Gastroesophageal sphincter (tissue), 4 donors: Measurements from ENCODE around the gene AGRN. TPM values are rescaled to one million over a fixed set of nuclear protein-coding genes. Genes with fewer than 3 reads are reported as not detected.

Source experiments
- ATAC-seq: fragments of 150-250 bp; one replicate; pipeline ENCODE4 v1.9.1; 2016; ENCODE audit warnings: mild to moderate bottlenecking, moderate library complexity
- H3K27ac ChIP-seq, 4 donors: fragments of 200-600 bp; sonication (generic) in 3 of 4; 1 replicate in 3 of 4; 2 replicates in 1 of 4; pipeline ENCODE4 v1.5.1; 2016 to 2019
- H3K27me3 ChIP-seq: fragments of 200-600 bp; sonication (generic); one replicate; pipeline ENCODE4 v1.5.1; 2019
- H3K36me3 ChIP-seq, 2 donors: fragments of 200-600 bp; sonication (generic); one replicate each; pipeline ENCODE4 v1.5.1; 2019; ENCODE audit warnings: control low read depth in 1 of 2
- H3K4me1 ChIP-seq, 3 donors: fragments of 200-600 bp; sonication (generic); 1 replicate in 2 of 3; 2 replicates in 1 of 3; pipeline ENCODE4 v1.5.1; 2016 to 2019; ENCODE audit warnings: control low read depth in 2 of 3
- H3K4me3 ChIP-seq, 2 donors: fragments of 200-600 bp; sonication (generic); one replicate each; pipeline ENCODE4 v1.5.1; 2019; ENCODE audit warnings: mild to moderate bottlenecking in 1 of 2, moderate library complexity in 1 of 2
- H3K9me3 ChIP-seq, 3 donors: fragments of 200-600 bp; sonication (generic); one replicate each; pipeline ENCODE4 v1.5.1; 2017 to 2019; ENCODE audit warnings: control low read depth in 2 of 3
- EP300 ChIP-seq: sonication (generic); formaldehyde crosslinking; IDR thresholded peaks from one replicate; pipeline ENCODE4 v1.6.1; 2017; ENCODE audit warnings: antibody characterized with exemption, mild to moderate bottlenecking
- POLR2A ChIP-seq, 2 donors: fragments of 450-650 bp; IDR thresholded peaks; one replicate each; pipeline ENCODE4 v1.6.1; 2017; ENCODE audit warnings: antibody characterized with exemption in 2 of 2, mild to moderate bottlenecking in 2 of 2, moderate library complexity in 1 of 2
- POLR2AphosphoS5 ChIP-seq: sonication (generic); formaldehyde crosslinking; IDR thresholded peaks from one replicate; pipeline ENCODE4 v1.6.1; 2017; ENCODE audit warnings: antibody characterized with exemption
- WGBS, 2 donors: methylation state at CpG; one replicate each; pipeline ENCODE4 v1.1.5; 2018; ENCODE audit warnings: low coverage in 1 of 2; 5-methylcytosine and 5-hydroxymethylcytosine counted together
- total RNA-seq, 4 donors: library from RNA; depleted of rRNA; stranded (reverse); fragments of >200 nt; gene quantifications; one replicate each; pipeline ENCODE4 v1.1.0, GENCODE V29; 2016
- TF ChIP-seq, protein P1 (sequence below), 4 experiments: fragments of 200-600 bp in 2 of 4; fragments of 450-650 bp in 2 of 4; sonication (generic) in 1 of 4; IDR thresholded peaks; one replicate each; pipeline ENCODE4 v1.5.1; 2017 to 2019; ENCODE audit warnings: antibody characterized with exemption in 4 of 4, mild to moderate bottlenecking in 2 of 4, moderate library complexity in 2 of 4

AGRN gene
- total RNA-seq, 4 donors from 2014 or later, result 18.0 to 33.6 (median 23.5) TPM

DNA sequence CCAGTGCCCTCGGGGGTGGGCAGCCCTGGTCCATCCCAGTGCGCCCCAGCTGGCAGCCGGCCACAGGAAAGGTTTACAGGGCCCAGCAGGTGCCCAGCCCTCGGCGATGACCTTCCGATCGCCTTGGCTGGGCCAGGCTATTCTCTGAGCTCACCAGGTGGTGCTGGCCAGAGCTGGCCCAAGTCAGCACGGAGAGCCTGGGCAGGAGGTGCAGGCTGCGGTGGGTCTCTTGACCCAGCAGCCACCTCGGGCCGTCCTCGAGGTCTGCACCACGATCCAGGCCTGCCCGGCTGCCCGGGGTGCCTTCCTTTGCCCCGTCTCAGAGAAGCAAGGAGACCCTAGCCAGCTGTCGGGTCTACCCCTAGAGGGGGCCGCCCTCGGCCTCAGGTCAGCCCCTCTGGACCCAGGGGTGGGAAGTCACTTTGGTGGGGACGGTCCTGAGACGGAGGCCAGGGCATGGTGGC is 38.4 kb upstream of the AGRN start:
- H3K27me3 ChIP-seq, result peaks cover 69% of the 10 kb centered on the region
- H3K9me3 ChIP-seq, result no peaks in the 10 kb centered on the region
- no peak for TF ChIP-seq POLR2AphosphoS5
- no peak for TF ChIP-seq POLR2A (IDR thresholded peaks at IDR 0.05)
- no peak for TF ChIP-seq EP300
- TF ChIP-seq, protein P1, sequence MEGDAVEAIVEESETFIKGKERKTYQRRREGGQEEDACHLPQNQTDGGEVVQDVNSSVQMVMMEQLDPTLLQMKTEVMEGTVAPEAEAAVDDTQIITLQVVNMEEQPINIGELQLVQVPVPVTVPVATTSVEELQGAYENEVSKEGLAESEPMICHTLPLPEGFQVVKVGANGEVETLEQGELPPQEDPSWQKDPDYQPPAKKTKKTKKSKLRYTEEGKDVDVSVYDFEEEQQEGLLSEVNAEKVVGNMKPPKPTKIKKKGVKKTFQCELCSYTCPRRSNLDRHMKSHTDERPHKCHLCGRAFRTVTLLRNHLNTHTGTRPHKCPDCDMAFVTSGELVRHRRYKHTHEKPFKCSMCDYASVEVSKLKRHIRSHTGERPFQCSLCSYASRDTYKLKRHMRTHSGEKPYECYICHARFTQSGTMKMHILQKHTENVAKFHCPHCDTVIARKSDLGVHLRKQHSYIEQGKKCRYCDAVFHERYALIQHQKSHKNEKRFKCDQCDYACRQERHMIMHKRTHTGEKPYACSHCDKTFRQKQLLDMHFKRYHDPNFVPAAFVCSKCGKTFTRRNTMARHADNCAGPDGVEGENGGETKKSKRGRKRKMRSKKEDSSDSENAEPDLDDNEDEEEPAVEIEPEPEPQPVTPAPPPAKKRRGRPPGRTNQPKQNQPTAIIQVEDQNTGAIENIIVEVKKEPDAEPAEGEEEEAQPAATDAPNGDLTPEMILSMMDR (IDR thresholded peaks at IDR 0.05), result no peak
- no peaks in the 10 kb centered on the region for H3K36me3 ChIP-seq
- peaks cover 0 to 8% (median 3%) of the 10 kb centered on the region in 3 donors for H3K4me1 ChIP-seq
- ATAC-seq, result no peak
- H3K27ac ChIP-seq, result no peak overlapping the region
- WGBS, 2 donors, result no CpG with 5 or more reads among the region's 21 CpGs
- no peak overlapping the region for H3K4me3 ChIP-seq

DNA sequence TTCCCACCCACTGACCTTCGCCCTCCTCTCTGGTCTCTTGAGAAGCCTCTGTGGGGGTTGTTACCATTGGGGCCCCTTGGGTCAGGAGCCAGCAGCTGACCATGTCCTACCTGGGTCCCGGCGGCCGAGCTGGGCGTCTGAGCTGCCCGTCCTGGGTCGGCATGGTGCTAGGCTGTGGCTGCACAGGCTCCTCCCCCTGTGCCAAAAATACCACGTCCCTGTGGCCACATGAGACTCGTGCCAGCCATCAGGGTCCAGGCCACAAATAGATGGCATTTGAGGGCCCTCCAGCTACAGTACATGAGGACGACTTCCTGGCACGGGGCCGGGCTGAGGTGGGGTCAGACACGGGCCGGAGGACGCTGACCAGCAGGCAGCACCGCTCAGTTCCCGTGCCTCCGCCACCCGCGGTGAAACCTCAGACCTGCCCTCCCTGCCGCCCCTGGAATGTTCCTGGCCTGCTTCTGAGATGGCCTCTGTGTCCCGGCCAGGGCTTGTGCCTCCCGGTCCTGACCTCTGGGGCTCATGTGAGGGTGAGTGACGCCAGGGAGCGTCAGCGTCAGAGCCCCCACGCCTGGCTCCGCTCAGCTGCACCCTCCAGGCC is 37.9 kb upstream of the AGRN start, which contains the start of gene PERM1:
Gene PERM1, minus strand, starts transcription at position 139 of the 604 bp plus-strand sequence. CDS start 1,064 bp downstream, outside the sequence.
- Histone ChIP-seq H3K4me1 (peaks cover 0 to 8% (median 3%) of the 10 kb centered on the region in 3 donors), H3K36me3 (no peaks in the 10 kb centered on the region), H3K27me3 (peaks cover 69% of the 10 kb centered on the region), H3K27ac (no peak within 1 kb of the TSS), H3K9me3 (no peaks in the 10 kb centered on the region), H3K4me3 (no peak within 1 kb of the TSS)
- TF ChIP-seq POLR2A (IDR thresholded peaks at IDR 0.05) (no peak), EP300 (no peak), POLR2AphosphoS5 (no peak)
- TF ChIP-seq, protein P1 (IDR thresholded peaks at IDR 0.05), result no peak
- WGBS, 2 donors, result 90% methylated on average over 2 of the region's 28 CpGs; no CpG with 5 or more reads in 1 of the 2 donors
- ATAC-seq, result no peak

DNA sequence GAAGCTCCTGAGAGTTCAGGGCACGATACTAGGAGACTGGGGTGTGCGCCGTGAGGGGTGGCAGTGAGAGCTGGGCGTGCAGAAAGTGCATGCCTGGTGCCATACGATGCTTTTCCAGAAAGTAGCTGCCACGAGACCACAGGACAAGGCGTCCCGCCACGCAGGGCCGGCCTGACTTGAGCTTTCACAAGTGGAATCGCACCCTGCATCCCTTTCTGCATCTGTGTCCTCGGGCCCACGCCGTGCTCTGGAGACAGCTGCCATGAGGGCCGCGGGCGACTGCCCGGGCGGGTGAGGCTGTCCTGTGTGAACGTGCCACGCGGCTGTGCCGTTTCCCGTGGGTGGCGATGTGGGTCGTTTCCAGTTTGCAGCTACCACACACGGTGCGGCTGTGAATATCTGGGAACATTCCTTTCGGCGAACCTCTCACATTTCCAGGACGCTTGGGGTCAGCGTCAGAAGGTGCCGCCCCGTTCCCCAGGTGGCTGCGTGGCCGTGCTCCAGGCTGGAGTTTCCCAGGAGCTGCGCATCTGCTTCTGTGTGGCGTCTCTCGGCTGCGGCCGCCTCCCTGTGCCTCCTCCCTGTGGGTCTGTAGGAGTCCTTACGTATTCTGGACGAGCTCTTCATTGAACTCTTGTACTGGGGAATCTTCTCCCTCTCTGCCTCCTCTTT is 37.0 kb upstream of the AGRN start:
- peaks cover 0 to 8% (median 3%) of the 10 kb centered on the region in 3 donors for H3K4me1 ChIP-seq
- TF ChIP-seq, protein P1 (IDR thresholded peaks at IDR 0.05), result no peak
- no peak for TF ChIP-seq EP300
- no peak for TF ChIP-seq POLR2AphosphoS5
- TF ChIP-seq POLR2A (IDR thresholded peaks at IDR 0.05), result no peak
- no peak overlapping the region for H3K27ac ChIP-seq
- H3K36me3 ChIP-seq, result no peaks in the 10 kb centered on the region
- ATAC-seq, result no peak
- peaks cover 69% of the 10 kb centered on the region for H3K27me3 ChIP-seq
- no peak overlapping the region for H3K4me3 ChIP-seq
- H3K9me3 ChIP-seq, result no peaks in the 10 kb centered on the region
- WGBS, 2 donors, result 74 to 89% methylated on average over 7 to 9 of the region's 43 CpGs

DNA sequence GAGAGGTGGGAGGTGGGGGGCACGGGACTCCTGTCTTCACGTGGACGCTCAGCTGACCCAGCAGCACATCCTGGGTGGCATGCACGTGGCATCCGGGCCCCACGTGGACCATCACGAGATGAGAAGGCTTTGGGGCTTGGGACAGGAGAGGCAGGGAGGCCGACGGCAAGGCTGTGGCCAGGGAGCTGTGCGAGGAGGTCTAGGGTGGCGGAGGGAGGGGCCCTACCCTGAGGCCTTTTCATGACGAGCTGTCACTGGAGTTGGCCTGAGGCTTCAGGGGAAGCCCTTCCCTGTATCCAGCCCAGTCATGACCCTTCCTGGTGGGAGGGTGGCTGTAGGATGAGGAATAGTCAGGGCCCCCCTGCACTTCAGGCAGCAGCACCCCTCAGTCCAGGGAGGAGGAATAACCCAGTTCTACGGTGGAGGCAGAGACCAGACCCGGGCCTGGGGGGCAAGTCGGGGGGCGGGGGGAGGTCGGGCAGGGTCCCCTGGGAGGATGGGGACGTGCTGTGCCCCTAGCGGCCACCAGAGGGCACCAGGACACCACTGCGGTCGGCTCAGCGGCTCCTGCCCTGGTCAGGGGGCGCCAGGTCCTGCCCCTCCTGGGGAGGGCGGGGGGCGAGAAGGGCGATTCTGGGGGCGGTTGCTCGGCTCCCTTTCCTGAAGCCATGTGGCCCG is 36.0 kb upstream of the AGRN start:
- Histone ChIP-seq H3K27me3 (peaks cover 60% of the 10 kb centered on the region), H3K9me3 (no peaks in the 10 kb centered on the region), H3K36me3 (no peaks in the 10 kb centered on the region), H3K27ac (no peak overlapping the region), H3K4me1 (peaks cover 0 to 8% (median 3%) of the 10 kb centered on the region in 3 donors), H3K4me3 (peak overlapping the region in 1 of 2 donors; percentile 24)
- TF ChIP-seq, protein P1 (IDR thresholded peaks at IDR 0.05), result peak in 3 of 4 experiments; percentile 44 to 100 (median 64)
- no peak for TF ChIP-seq POLR2AphosphoS5
- TF ChIP-seq EP300, result no peak
- TF ChIP-seq POLR2A (IDR thresholded peaks at IDR 0.05), result no peak
- peak; percentile 61 for ATAC-seq
- WGBS, 2 donors, result 31% methylated on average over 3 of the region's 29 CpGs; no CpG with 5 or more reads in 1 of the 2 donors
